K562 (cell line): Measurements from ENCODE around the gene ARHGAP18. TPM values are rescaled to one million over a fixed set of nuclear protein-coding genes. Genes with fewer than 3 reads are reported as not detected.

ENCODE experiments used
- ATAC-seq: fragments of 200-7000 bp; cut with Tn5 transposase; 3 replicates; pipeline ENCODE4 v1.9.1; 2020; ENCODE audit warnings: moderate library complexity
- BruUV-seq: library from RNA; stranded (reverse); fragments of 400-500 nt; replicated peaks from 2 replicates; lab custom pipeline; 2021; lab: Mats Ljungman, UMichigan
- CTCF ChIA-PET: fragments of 300-600 bp; formaldehyde crosslinking; extraction: SDS; loops from one replicate; lab custom pipeline; 2021; ENCODE audit warnings: low intra/inter-chr PET ratio; lab: Yijun Ruan, JAX
- POLR2A ChIA-PET: fragments of 300-600, 350-650 bp; sonication (Branson Sonifier 250); formaldehyde crosslinking; extraction: SDS; loops from one replicate; lab custom pipeline; 2021; ENCODE audit warnings: antibody characterized with exemption, inconsistent platforms; lab: Yijun Ruan, JAX
- DNase-seq, 4 experiments: peaks; one replicate each; pipeline versions ENCODE4 v3.0.0 to v3.0.0-alpha.2; 2011 to 2018; ENCODE audit warnings: low spot score in 3 of 4, mixed read lengths in 3 of 4; ENCODE audit errors: extremely low read depth in 1 of 4
- FAIRE-seq: peaks from 2 replicates; lab custom pipeline; 2011; peaks lifted over from hg19 to GRCh38; lab: Jason Lieb, UNC
- H2AFZ ChIP-seq: 2 replicates; pipeline ENCODE4 v1.6.0; 2011; ENCODE audit warnings: low read depth, low read length, control low read depth, inconsistent platforms
- H3K27ac ChIP-seq: fragments of 200-600 bp; 3 replicates; pipeline ENCODE4 v1.8.0; 2011; ENCODE audit warnings: low read depth, mild to moderate bottlenecking, control low read depth, inconsistent platforms, low read length, moderate library complexity, mixed read lengths; ENCODE audit errors: extremely low read depth
- H3K27me3 ChIP-seq, 2 experiments: fragments of 300-600 bp in 1 of 2; 2 replicates in 1 of 2; 3 replicates in 1 of 2; pipeline versions ENCODE4 v1.6.0 to v1.8.0; 2011; ENCODE audit warnings: inconsistent platforms in 2 of 2, low read length in 2 of 2, mild to moderate bottlenecking in 1 of 2, mixed read lengths in 1 of 2, moderate library complexity in 1 of 2; ENCODE audit not compliant: control insufficient read depth in 2 of 2, insufficient read depth in 2 of 2
- H3K36me3 ChIP-seq: fragments of 300-600 bp; 3 replicates; pipeline ENCODE4 v1.8.0; 2011; ENCODE audit warnings: mild to moderate bottlenecking, low read length, inconsistent platforms; ENCODE audit not compliant: control insufficient read depth, insufficient read depth
- H3K4me1 ChIP-seq, 2 experiments: fragments of 200-600 bp in 1 of 2; replicated peaks in 1 of 2; 2 replicates in 1 of 2; 3 replicates in 1 of 2; pipeline versions ENCODE4 v1.5.1 to v1.8.0; 2011; ENCODE audit warnings: inconsistent platforms in 2 of 2, low read length in 2 of 2, mild to moderate bottlenecking in 1 of 2, mixed read lengths in 1 of 2, moderate library complexity in 1 of 2; ENCODE audit not compliant: control insufficient read depth in 2 of 2, insufficient read depth in 2 of 2
- H3K4me2 ChIP-seq: 2 replicates; pipeline ENCODE4 v1.6.1; 2011; ENCODE audit warnings: low read length, control low read depth, inconsistent platforms, mixed read lengths; ENCODE audit not compliant: insufficient read depth
- H3K4me3 ChIP-seq: fragments of 200-600 bp; sonication (generic), shearing (Covaris generic); 2 replicates; pipeline ENCODE4 v1.5.1; 2016; ENCODE audit warnings: control low read depth, inconsistent platforms
- H3K79me2 ChIP-seq: fragments of 200-600 bp; 3 replicates; pipeline ENCODE4 v1.8.0; 2011; ENCODE audit warnings: low read length, inconsistent platforms; ENCODE audit not compliant: control insufficient read depth, insufficient read depth
- H3K9ac ChIP-seq, 2 experiments: 2 replicates each; pipeline versions ENCODE4 v1.6.0 to v1.6.1; 2011; ENCODE audit warnings: low read depth in 2 of 2, low read length in 2 of 2, control low read depth in 1 of 2, inconsistent platforms in 1 of 2, mild to moderate bottlenecking in 1 of 2, mixed read lengths in 1 of 2; ENCODE audit not compliant: insufficient read depth in 1 of 2
- H3K9me1 ChIP-seq: one replicate; pipeline ENCODE4 v1.6.0; 2011; ENCODE audit warnings: inconsistent platforms, mild to moderate bottlenecking, low read length, moderate library complexity; ENCODE audit not compliant: control insufficient read depth, insufficient read depth
- H3K9me3 ChIP-seq: replicated peaks from 2 replicates; pipeline ENCODE4 v1.5.1; 2011; ENCODE audit warnings: low read depth, low read length, inconsistent platforms; ENCODE audit not compliant: control insufficient read depth, insufficient read depth
- H4K20me1 ChIP-seq: replicated peaks from 2 replicates; pipeline ENCODE4 v1.6.1; 2011; ENCODE audit warnings: low read length, inconsistent platforms, mixed read lengths; ENCODE audit not compliant: control insufficient read depth, insufficient read depth
- BCLAF1 ChIP-seq, 2 experiments: fragments of 450-650 bp in 1 of 2; IDR thresholded peaks; 2 replicates each; pipeline ENCODE4 v1.6.1; 2011 to 2017; ENCODE audit warnings: low read depth in 2 of 2, antibody characterized with exemption in 1 of 2, borderline replicate concordance in 1 of 2, low read length in 1 of 2, mild to moderate bottlenecking in 1 of 2, mixed read lengths in 1 of 2; ENCODE audit not compliant: control insufficient read depth in 1 of 2
- CBX1 ChIP-seq: sonication (generic); IDR thresholded peaks from 2 replicates; pipeline ENCODE4 v1.6.1; 2016; ENCODE audit warnings: antibody characterized with exemption, low read depth, mild to moderate bottlenecking
- PURB ChIP-seq: sonication (generic); formaldehyde crosslinking; IDR thresholded peaks from 2 replicates; pipeline ENCODE4 v1.9.0; 2021; ENCODE audit warnings: low read depth, mild to moderate bottlenecking, missing genetic modification reagents
- RBM25 ChIP-seq: fragments of 200-400 bp; formaldehyde crosslinking; IDR thresholded peaks from 2 replicates; pipeline ENCODE4 v1.6.1; 2018; ENCODE audit warnings: low read length, low read depth, moderate library complexity; ENCODE audit not compliant: severe bottlenecking
- SUPT5H ChIP-seq: fragments of 450-650 bp; IDR thresholded peaks from 2 replicates; pipeline ENCODE4 v1.6.1; 2016
- TCF3 ChIP-seq: sonication (generic); formaldehyde crosslinking; IDR thresholded peaks from 2 replicates; pipeline ENCODE4 v1.4.0; 2020; ENCODE audit warnings: mild to moderate bottlenecking, missing genetic modification reagents
- TRIM28 ChIP-seq: fragments of 450-650 bp; IDR thresholded peaks from 2 replicates; pipeline ENCODE4 v1.6.1; 2017
- ZFP36 ChIP-seq: fragments of 150-350 bp; IDR thresholded peaks from 2 replicates; pipeline ENCODE4 v1.6.1; 2018; ENCODE audit warnings: low read length, low read depth; ENCODE audit not compliant: partially characterized antibody
- ZFX ChIP-seq: sonication (generic); formaldehyde crosslinking; IDR thresholded peaks from 2 replicates; pipeline ENCODE4 v1.8.0; 2022; ENCODE audit warnings: mild to moderate bottlenecking, missing genetic modification reagents, moderate library complexity
- ZNF830 ChIP-seq: fragments of 250-450 bp; sonication (Bioruptor Pico); IDR thresholded peaks from 2 replicates; pipeline ENCODE4 v1.5.0; 2021; ENCODE audit warnings: mild to moderate bottlenecking
- WGBS: fragments of 100-300 bp; shearing (Covaris generic); methylation state at CpG from one replicate; pipeline ENCODE4 v1.1.6; 2016; ENCODE audit warnings: low coverage, mixed read lengths; ENCODE audit not compliant: insufficient coverage; ENCODE audit errors: missing lambda C conversion rate; 5-methylcytosine and 5-hydroxymethylcytosine counted together
- in situ Hi-C: fragments of 300-500 bp; cut with MboI; formaldehyde crosslinking; loops from 4 replicates; pipeline ENCODE4 v1.15.0; 2018; ENCODE audit warnings: inconsistent platforms, mixed read lengths
- intact Hi-C: fragments of 100-400 bp; cut with micrococcal nuclease; formaldehyde crosslinking; loops from 2 replicates; pipeline ENCODE4 v1.14.2; 2022
- polyA plus RNA-seq, 8 experiments: library from polyadenylated mRNA; depleted of rRNA in 4 of 8; stranded (reverse) in 5 of 8; unstranded in 3 of 8; fragments of >200 nt; fragmentation: Nextera tagmentation in 2 of 8; fragmentation: Illumina TruSeq in 1 of 8; extraction: Ambion mirVana in 2 of 8; extraction: Trizol in 1 of 8; gene quantifications; 2 replicates each; pipeline versions ENCODE4 v1.2.1 to v1.2.3, GENCODE V29; 2011 to 2014; ENCODE audit warnings: inconsistent platforms in 1 of 8, missing spikeins in 1 of 8
- total RNA-seq, 7 experiments: library from RNA; depleted of rRNA in 6 of 7; stranded (reverse); fragments of >200 nt in 6 of 7; fragmentation: Illumina TruSeq in 2 of 7; extraction: Trizol in 2 of 7; gene quantifications; 2 replicates each; pipeline versions ENCODE4 v1.2.1 to v1.2.3, GENCODE V29; 2011 to 2021; ENCODE audit warnings: low replicate concordance in 1 of 7

Gene ARHGAP18
- total and polyA plus RNA-seq, 9 of the 15 experiments (the other 6 are each of a cell fraction or from before 2014, with no cell fraction given), result 13.3 to 29.7 (median 21.1) TPM

- TF ChIP-seq ZNF830 (CRISPR knock-in tag), result no peak
- TF ChIP-seq, all 486 proteins: peak for 3
Observed at GRCh38 chr6:129740013-129740412, 30.0 kb upstream of the ARHGAP18 start (continued).

GRCh38 chr6:129736105-129736504 lies 26.1 kb upstream of the ARHGAP18 start:
- CTCF ChIA-PET, result no interaction called here
- no peaks in the 10 kb centered on the region for H3K9me1 ChIP-seq
- POLR2A ChIA-PET, result interaction anchor here (1.1 kb wide), 1 partner anchor 8 kb away, joined by 5 read pairs; no protein-coding TSS in a partner anchor
- no peak for FAIRE-seq
- no peaks in the 10 kb centered on the region for H3K9me3 ChIP-seq
- H3K4me3 ChIP-seq, result no peak overlapping the region
- no TSS peak for BruUV-seq
- H4K20me1 ChIP-seq, result no peaks in the 10 kb centered on the region
- 49% methylated on average over 2 of the region's 2 CpGs for WGBS
- in situ Hi-C loops (no loop called here), intact Hi-C loops (no loop called here)
- no peak overlapping the region for H3K27ac ChIP-seq
- H3K4me1 ChIP-seq, result peaks cover 9 to 15% of the 10 kb centered on the region in 2 experiments; a peak in 4 of 5 replicates
- H3K4me2 ChIP-seq, result no peak overlapping the region
- no peak for ATAC-seq
- no peaks in the 10 kb centered on the region for H3K27me3 ChIP-seq
- H3K9ac ChIP-seq, result no peak overlapping the region
- DNase-seq, result no peak
- H3K36me3 ChIP-seq, result no peaks in the 10 kb centered on the region
- H2AFZ ChIP-seq, result no peak overlapping the region
- H3K79me2 ChIP-seq, result no peaks in the 10 kb centered on the region
- 0 out of 2 replicates have a peak, but pooled peaks have one; percentile 11 for TF ChIP-seq TCF3 (CRISPR knock-in tag)
- TF ChIP-seq PURB (CRISPR knock-in tag), result no peak
- TF ChIP-seq CBX1, result no peak
- peak; percentile 73 for TF ChIP-seq ZFP36
- no peak for TF ChIP-seq SUPT5H
- no peak for TF ChIP-seq BCLAF1 (IDR thresholded peaks at IDR 0.05; ENCODE audit: borderline replicate concordance in 1 of 2, control insufficient read depth in 1 of 2, low read depth in 2 of 2, low read length in 1 of 2)
- no peak for TF ChIP-seq ZFX (CRISPR knock-in tag)
- peak; percentile 51; the same call in 1 of the 2 replicates for TF ChIP-seq TRIM28
- peak; percentile 63 for TF ChIP-seq RBM25
